OCI-LY1 (cell line): ENCODE data around the gene PEX10.
"Not testable (repeated sequence)": the region's sequence is repeated elsewhere in the genome, so short reads cannot be mapped to it uniquely, and the experiment has no call there.

Experiments used
- CTCF ChIP-seq: fragments of 200-600 bp; sonication (generic), shearing (Covaris generic); IDR thresholded peaks from 2 replicates; pipeline ENCODE4 v1.5.1; 2017; ENCODE audit warnings: mild to moderate bottlenecking, antibody characterized with exemption, low read length, moderate library complexity, mixed read lengths
- EZH2 ChIP-seq: fragments of 200-600 bp; sonication (generic), shearing (Covaris generic); IDR thresholded peaks from 2 replicates; pipeline ENCODE4 v1.8.0; 2017; ENCODE audit warnings: borderline replicate concordance, mixed run types, mild to moderate bottlenecking, antibody characterized with exemption, low read length, moderate library complexity, mixed read lengths

DNA sequence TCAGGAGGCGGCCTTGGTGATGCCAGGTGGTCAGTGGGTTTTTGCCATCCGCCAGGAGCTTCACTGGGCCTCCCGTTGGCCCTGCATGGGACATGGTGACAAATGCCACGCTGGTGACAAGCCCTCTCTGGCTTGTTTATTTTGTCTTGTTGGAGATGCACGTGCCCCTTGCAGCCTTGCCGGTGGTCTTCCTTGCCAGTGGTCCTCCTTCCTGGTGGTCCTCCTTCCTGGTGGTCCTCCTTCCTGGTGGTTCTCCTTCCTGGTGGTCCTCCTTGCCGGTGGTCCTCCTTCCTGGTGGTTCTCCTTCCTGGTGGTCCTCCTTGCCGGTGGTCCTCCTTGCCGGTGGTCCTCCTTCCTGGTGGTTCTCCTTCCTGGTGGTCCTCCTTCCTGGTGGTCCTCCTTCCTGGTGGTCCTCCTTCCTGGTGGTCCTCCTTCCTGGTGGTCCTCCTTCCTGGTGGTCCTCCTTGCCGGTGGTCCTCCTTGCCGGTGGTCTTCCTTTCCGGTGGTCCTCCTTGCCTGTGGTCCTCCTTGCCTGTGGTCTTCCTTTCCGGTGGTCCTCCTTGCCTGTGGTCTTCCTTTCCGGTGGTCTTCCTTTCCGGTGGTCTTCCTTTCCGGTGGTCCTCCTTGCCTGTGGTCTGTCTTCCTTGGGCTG, 46.9 kb upstream of the PEX10 start:
- not testable (repeated sequence) for TF ChIP-seq CTCF, EZH2
